Activated CD4-positive, CD25-positive, alpha-beta regulatory T cell (primary cell): ENCODE data around the gene MYO9A.

ENCODE experiments used
- DNase-seq, 4 experiments: peaks; one replicate each; lab custom pipeline; 2025; lab: John Stamatoyannopoulos, UW

MYO9A gene

DNA sequence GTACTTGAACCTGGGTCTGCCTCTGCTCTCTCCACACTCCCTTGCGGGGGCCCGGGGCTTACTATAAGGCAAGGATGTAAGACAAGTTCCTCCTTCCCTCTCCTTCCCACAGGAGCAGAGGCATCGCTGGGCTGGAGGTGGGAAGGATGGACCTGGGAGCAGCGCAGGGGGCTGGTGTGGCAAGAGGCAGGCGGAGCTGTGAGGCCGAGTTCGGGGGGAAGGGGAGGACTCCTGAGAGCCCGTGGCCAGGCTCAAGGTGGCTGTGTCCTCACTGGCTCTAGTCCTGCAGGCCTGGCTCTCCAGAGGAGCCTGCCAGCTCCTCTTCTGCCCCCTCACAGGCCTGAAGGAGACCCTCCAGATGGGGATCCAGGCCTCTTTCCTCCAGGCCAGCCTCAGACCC, 308.6 kb downstream of the MYO9A start:
- no peak for DNase-seq

DNA sequence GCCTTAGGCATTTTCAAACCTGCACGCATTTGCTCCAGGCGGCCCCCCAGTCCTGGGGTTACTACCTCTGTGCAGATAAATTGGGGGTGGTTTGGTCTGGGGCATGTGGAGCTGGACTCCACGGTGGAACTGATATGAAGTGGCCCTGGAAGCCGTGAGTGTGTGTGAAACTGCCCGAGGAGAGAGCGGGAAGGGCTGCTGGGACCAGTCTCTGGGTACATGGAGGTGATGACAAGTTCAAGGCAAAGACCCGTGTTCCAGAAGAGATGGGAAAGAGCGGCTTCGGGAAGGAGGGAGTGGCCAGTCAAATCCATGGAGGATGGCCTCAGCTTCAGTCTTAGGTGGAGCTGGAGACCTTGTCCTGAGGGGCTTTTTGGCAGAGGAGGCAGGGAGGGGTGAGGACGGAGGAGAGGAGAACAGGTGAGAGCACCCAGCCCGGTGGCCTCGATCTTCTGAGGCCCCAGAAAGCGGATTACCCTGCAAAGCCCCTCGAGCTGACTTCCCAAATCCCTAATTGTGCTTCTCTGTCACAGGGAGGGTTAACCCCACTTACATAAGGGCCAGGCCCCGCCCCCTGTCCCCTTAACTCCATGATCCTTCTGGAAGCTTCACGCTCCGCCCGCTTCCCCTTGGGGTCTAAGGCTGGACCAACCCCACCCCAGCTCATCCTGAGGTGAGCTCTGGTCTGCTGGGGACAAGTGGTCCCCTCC, 309.5 kb downstream of the MYO9A start:
- DNase-seq: no peak

DNA sequence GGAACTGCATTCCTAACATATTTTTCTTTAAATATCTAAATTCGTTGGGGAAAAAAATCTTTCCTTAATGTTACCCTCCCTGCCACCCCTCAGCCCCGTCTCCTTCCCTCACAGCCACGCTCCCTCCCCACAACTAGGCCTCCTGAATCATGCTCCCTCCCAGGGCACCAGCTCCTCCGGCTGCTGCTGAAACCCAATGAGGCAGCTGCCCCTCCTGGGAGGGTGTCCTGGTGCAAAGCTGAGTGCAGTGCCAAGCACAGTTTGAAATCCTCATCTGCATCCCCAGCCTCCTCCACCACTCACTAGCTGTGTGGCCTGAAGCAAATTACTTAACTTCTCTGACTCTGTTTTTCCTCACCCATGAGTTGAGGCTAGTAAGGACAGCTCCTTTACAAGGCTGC, 310.3 kb downstream of the MYO9A start:
- no peak for DNase-seq

DNA sequence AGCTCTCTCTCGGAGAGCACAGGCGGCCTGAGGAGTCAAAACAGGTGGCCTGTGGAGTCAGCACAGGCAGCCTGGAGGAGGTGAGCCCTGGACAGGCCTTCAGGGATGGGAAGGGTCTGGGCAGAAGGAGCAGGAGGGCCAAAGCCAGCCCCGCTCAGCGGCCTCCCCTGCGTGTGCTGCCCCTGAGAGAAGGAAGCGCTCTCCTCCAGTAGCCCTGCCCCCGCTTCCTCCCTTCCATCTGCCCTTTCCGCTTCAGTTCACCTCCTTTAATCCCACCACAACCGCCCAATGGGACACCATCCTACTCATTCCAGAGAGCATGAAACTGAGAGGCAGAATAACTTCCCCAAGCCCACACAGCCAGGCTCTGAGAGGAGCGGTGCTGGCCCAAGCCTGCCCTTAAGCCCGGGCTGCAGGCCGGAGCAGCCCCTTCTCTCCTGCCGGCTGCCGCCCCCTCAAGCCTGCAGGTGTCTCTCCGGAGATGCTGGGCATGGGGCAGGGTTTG, 310.8 kb downstream of the MYO9A start:
- no peak for DNase-seq

DNA sequence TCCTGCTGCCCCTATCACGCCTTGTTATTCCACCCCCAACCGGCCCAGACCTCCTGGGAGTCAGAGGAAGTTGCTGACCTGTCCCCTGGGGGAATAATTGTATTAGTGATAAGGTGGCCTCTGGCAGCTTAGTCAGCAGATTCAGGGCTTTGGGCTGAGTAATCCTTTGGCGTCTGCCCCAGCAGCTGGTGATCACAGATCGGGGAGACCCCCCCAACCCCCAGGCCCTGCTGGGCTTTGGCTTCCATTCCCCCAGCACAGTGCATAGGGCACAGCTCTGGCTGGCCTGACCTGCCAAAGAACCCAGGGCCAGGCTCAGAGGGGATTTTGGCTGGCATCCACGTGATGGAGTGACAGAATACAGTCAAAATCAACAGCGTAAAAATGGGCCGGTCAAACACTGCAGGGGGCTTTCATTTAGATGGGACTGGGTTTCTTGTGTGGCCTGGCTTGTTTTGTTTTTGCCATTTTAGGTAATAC, 311.5 kb downstream of the MYO9A start:
- DNase-seq: no peak

DNA sequence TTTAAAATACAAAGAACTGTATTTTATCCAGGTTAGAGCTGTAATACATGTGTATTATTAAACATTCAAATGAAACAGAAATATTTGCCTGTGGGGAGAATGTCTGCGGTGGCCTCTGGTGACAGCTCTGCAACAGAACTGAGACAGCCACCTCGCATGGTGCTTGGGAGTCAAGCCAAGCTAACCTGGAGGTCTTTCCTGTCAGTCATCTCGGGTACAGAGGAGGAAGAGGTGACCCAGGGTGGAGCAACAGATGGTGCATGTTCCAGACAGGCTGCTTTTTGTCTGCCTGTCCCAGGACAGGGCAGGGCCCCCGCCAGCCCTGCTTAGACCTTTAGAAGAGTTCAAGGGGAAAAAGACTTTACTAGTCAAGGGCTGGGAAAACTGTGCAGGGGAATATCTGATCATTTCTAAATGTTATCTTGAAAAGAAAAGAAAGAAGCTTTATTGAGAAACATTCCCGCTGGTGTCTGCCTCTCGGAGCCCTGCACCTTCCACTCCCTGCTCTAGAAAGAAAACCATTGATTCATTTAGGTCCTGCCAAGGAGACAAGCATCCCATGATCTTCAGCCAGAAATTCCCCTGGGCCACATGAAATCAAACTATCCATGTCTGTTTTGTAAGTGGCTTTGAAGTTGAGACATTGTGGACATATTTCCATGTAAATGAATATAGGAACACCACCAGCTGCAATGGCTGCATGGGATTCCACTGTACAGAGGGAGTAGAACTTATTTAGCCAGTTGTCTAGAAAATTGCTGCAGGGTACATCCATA, 313.1 kb downstream of the MYO9A start:
- DNase-seq: no peak

DNA sequence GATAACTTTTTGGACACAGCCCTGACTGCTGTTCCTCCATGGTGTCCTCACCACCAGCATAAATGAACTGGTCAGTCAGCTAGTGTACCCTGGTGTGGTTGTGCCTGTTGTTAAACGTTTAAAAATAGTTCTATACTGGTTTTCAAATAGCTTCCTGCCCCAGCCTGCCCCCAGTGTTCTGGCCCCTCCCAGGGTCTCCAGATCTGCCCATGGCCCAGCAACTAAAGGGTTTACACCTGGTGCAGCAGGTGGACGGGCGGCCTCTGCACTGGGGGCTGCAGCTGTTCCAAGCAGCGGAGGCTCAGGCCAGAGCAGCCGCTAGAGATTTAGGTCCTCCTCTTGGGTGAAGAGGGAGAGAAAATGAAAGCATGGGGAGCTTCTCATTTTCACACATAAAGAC, 313.7 kb downstream of the MYO9A start:
- no peak for DNase-seq

DNA sequence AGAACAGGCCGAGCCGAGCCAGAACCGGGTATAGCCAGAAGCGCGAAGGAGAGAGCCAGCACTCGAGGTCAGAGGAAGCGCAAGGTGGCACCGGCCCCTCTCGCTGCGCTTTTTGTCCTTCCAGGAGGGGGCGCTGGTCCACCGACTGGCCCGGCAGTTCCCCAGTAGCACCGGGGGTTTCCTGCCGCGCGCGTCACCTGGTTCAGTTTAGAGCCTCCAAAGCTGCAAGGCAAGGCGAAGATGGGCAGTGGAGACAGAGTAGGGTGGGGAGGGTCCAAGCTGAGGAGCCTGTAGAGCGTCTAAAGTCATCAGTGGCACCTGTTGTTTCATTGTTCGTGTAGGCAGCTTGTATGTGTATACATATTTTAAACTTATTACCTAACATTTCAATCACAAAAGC, 315.2 kb downstream of the MYO9A start:
- no peak for DNase-seq

DNA sequence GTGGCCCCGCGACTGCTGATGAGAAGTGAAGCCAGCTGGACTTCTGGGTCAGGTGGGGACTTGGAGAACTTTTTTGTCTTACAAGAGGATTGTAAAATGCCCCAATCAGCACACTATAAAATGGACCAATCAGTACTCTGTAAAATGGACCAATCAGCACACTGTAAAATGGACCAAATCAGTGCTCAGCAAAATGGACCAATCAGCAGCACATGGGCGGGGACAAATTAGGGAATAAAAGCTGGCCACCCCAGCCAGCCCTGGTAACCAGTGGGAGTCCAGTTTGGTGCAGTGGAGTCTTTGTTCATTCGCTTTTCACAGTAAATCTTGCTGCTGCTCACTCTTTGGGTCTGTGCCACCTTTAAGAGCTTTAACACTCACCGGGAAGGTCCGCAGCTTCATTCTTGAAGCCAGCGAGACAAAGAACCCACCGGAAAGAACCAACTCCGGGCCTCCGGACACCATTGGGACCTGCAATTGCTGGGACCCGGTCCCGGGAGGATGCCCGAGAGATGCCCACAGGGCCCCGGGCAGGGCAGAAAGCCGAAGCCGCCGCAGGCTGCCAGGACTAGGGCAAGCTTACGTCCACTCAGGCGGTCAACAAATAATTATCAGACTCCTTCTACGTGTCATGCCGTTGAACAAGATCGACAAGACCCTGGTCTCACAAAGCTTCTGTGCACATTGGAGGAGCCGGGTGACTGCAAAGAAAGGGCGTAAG, 315.9 kb downstream of the MYO9A start:
- no peak for DNase-seq

DNA sequence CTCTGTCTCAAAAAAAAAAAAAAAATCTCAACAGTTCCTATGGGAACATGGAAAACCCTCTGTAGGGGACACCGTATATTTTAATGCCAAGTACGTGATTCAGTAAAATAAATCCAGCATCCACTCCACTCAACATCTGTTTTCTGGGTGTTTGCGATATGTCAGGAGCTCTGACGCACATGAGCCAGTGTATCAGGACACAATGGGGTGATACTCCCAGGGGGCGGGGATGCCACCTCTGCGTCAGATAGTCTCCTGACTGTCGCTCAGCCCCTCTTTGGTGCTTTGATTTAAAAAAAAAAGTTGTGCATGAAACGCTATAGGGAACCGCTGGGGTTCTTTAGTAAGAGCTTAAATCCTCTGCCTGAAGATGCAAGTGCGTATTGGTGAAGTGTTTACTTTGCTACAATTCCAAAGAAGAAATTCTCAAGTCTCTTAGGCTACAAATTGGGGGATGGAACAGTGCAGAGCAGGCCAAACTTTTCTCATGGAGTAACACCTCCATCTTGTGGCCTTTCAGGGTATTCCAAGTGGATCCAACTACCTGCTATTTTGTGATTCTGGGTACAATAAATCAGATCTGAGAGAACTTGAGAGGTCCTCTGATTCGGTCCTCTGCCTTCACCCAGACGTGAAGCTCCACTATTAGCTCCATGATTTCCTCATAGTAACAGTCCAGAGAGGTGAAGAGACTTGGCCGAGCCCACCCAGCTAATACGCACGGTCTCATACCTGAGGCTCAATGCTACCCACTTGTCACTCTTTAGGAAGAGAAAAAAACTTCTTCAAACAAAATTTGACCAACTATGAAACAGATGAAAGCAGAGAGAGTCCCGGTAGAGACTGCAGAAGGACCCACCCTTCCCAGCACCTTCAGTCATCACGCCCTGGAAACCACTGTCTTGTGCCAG, 316.9 kb downstream of the MYO9A start:
- no peak for DNase-seq

DNA sequence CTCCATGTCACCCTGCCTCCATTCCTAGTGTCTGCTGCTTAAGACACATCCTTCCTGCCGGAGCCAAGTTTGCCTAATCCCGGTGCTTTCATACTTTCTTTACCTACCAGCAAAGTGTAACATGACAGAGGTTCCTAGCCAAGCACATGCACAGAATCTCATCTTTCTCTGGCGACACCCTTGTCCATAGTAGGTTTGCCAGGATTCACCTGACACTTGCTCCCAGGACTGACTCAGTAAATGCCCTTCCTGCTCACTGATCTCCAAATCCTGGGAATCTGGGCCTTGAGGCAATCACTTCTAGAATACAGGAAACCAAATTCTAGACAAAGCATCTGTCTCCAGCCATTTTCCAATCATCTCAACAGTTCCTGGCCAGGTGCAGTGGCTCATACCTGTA, 317.8 kb downstream of the MYO9A start:
- DNase-seq: no peak

DNA sequence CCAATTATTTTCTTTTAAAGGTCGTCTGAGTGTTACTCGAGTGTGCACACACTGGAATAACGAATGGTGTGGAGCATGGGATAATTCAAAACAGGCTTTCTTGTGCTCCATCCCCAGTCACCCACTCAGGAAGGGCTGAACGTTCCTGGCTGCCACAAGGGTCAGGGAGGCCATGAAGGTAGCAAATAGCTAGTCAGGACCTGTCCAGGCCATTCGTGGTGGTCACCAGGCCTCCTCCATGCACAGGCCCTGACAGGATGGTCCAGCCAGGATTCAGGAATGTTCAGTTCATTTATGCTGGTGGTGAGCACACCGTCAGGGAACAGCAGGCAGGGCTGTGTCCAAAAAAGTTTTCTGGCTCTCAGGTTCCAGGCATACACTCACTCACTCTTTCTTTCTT, 319.3 kb downstream of the MYO9A start:
- DNase-seq: no peak

DNA sequence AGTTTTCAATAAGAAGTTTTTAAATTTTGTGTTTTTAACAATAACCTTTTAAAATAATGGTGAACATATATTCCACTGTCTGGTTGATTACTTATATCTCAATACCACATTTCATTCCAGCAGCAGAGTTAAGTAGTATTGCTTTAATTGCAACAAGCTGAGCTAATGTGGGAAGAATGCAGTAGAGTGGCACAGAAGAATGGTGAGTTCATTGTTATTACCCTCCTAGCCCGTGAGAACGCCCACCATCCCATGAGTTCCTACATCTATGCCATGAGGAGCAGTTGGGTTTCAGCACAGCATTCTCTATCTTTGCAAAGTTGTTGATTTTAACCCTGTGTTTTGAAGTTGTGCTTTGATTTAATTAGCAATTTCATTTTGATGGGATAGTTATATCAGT, 325.4 kb downstream of the MYO9A start:
- no peak for DNase-seq

DNA sequence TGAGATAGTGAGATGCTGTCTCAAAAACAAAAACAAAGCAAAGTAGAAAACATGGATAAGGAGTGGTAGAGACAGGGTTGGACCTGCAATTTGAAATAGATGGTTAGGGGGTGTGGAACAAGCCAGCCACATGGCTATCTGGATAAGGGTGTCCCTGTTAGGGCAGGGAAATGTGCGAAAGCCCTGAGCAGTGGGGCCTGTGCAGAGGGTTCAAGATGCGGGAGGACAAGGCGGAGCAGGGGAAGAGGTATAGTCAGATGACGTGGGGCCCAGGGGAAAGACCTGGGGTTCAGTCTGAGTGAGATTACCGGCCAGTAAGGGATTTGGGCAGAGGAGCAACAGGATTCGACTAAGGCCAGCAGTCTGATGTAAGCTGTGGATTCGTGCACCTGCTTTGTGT, 326.0 kb downstream of the MYO9A start:
- no peak for DNase-seq

DNA sequence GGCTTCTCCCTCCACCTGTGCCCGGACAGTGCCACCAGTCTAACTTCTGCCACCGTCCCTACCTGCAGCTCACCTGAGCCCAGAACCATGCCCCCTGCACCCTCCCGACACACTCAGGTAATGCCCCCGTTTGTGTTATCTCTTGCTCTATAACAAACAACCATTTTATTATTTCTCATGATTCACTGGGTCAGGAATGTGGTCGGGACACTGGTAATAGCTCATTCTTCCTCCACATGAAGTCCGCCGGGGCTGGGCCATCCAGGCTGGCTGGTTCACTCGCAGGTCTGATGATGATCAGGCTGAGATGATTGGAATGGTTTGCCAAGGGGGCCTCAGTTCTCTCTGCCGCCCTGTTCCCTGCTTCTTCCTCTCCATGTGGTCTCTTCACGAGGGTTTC, 327.9 kb downstream of the MYO9A start:
- no peak for DNase-seq

DNA sequence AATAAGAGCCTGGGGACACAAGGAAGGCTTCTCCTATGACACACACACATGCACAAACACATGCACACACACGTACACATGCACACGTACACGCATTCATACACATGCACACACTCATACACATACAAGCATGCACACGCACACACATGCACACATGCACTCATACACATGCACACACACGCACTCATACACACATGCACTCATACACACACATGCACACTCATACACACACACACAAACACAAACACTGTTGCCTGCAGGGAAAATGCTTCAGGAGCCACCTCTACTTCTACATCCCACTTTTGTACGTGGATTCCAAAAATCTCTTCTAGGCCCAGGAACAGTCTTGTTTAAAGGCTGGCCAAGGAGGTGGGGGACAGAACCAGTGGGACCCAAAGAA, 328.3 kb downstream of the MYO9A start:
- DNase-seq: no peak

DNA sequence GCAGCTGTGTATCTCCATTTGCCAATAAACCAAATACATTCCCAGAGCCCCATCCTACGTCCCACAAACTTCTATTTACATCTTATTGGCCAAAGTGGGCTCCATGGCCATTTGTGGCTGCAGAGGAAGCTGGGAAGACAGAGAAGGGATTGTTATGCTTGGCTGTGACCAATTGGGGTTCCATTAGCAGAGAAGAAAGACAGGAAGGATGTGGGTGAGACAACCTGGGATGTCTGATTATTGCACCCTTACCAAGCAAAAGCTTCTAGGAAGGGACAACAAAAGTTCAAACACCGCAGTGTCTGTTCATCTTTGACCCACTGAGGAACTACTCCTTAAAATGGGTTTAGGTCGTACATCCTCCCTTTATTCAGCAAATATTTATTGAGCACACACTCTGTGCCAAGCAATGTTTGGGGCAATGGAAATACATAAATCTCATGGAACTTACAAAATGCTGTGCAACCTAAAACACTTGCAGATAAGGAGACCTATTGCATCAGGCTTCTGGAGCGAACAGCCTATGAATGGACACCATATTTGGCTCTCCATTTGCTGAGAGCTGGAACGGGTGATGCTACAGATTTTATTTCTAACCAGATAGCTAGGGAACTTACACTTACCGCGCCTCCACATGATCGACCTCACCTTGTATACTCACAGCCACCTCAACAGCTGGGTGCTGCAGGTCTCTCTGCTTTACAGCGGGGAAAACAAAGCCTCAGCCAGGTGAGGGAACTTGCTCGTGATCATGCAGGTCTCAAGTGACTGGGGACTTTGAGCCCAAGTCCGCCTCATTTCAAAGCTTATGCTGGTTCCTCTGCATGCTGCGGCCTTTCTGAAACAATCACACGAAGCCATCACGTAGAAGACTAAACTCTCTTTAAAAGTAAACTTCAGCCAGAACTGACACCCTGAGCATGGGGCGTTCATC, 329.0 kb downstream of the MYO9A start:
- no peak for DNase-seq

DNA sequence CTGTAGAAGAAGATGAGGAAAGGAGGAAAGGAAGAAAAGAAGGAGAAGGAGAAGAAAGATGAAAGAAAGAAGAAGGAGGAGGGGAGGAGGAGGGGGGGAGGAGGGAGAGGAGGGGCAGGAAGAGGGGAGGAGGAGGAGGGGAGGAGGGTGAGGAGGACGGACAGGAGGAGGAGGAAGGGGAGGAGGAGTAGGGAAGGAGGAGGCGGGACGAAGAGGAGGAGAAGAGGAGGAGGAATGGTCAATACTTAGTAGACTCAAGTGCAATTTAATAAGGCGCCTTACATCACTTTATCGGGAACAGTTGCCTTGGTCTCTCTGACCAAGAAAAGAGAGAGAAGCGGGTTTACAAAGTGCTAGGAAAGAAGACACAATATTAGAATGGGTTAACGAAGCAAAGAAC, 331.3 kb downstream of the MYO9A start:
- no peak for DNase-seq

DNA sequence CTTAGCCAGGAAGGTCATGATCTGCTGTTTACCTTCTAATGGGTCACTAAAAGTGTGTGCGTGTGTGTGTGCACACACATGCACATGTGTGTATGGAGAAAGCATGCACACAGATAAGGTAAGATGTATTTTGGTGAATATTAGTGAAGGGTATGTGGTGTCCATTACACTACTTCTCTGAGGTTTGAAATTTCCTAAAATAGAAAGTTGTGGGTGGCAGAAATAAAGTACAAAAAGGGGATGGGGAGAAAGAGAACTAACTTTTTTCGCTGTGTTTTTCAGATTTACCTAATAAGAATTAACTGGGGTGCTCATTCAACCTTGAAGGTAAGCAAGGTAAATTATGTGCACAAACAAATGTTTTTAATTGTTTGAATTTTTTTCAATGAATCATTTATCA, 332.0 kb downstream of the MYO9A start:
- no peak for DNase-seq

DNA sequence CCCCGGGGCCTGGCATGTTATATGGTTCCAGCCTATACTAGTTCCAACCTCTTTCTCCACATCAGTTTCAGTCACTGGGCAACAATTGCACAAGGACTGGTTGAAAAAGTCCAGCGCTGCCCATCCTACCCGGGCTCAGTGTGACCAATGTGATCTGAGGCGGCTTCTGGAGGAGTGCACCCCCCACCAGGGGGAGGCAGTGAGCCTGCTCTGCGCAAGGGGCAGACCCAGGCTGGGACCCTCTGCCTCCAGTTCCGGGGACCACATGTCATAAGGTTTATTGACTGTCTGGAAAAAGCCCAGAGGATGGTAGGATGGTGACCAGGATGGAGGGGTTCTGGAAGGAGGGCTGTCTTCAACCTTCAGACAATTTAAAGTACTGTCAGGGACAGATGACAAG, 333.2 kb downstream of the MYO9A start:
- DNase-seq: no peak
